Vagina (tissue), 2 donors: ENCODE results near the gene ZCCHC2. TPM values are rescaled to one million over a fixed set of nuclear protein-coding genes. Genes with fewer than 3 reads are reported as not detected.

Experiments used
- DNase-seq, 2 donors: peaks; one replicate each; pipeline ENCODE4 v3.0.0-alpha.2; 2017; ENCODE audit errors: extremely low spot score in 2 of 2
- H3K27ac ChIP-seq: fragments of 200-600 bp; sonication (generic); one replicate; pipeline ENCODE4 v1.5.1; 2019
- H3K27me3 ChIP-seq: fragments of 200-600 bp; sonication (generic); one replicate; pipeline ENCODE4 v1.5.1; 2019
- H3K36me3 ChIP-seq, 2 donors: fragments of 200-600 bp; sonication (generic); one replicate each; pipeline ENCODE4 v1.5.1; 2017 to 2019
- H3K4me1 ChIP-seq: fragments of 200-600 bp; sonication (generic); one replicate; pipeline ENCODE4 v1.5.1; 2019
- H3K4me3 ChIP-seq, 2 donors: fragments of 200-600 bp; sonication (generic); 1 replicate in 1 of 2; 2 replicates in 1 of 2; pipeline ENCODE4 v1.5.1; 2016 to 2019
- H3K9me3 ChIP-seq: fragments of 200-600 bp; sonication (generic); one replicate; pipeline ENCODE4 v1.5.1; 2019
- POLR2A ChIP-seq, 2 donors: fragments of 450-650 bp; IDR thresholded peaks; one replicate each; pipeline ENCODE4 v1.6.1; 2017; ENCODE audit warnings: antibody characterized with exemption in 2 of 2, mild to moderate bottlenecking in 2 of 2, moderate library complexity in 2 of 2
- POLR2AphosphoS5 ChIP-seq, 2 donors: sonication (generic); formaldehyde crosslinking; IDR thresholded peaks; one replicate each; pipeline ENCODE4 v1.9.0; 2017; ENCODE audit warnings: antibody characterized with exemption in 2 of 2, mild to moderate bottlenecking in 2 of 2, low read depth in 1 of 2; ENCODE audit not compliant: insufficient read depth in 1 of 2
- intact Hi-C: fragments of 100-400 bp; cut with DNase I; formaldehyde crosslinking; loops from one replicate; pipeline ENCODE4 v1.15.1; 2023
- total RNA-seq: library from RNA; depleted of rRNA; stranded (reverse); fragments of >200 nt; gene quantifications from one replicate; pipeline ENCODE4 v1.2.3, GENCODE V29; 2016
- TF ChIP-seq, protein P1 (sequence below), 3 experiments: fragments of 450-650 bp in 2 of 3; fragments of 200-600 bp in 1 of 3; sonication (generic) in 1 of 3; IDR thresholded peaks; one replicate each; pipeline ENCODE4 v1.5.1; 2017 to 2019; ENCODE audit warnings: antibody characterized with exemption in 3 of 3, mild to moderate bottlenecking in 2 of 3, moderate library complexity in 2 of 3

The ZCCHC2 gene
- total RNA-seq, 1 donor from 2014 or later = 30.4 TPM

GRCh38 chr18:62571648-62572047 lies 48.8 kb downstream of the ZCCHC2 start:
- DNase-seq = no peak
- Histone ChIP-seq H3K36me3 (peaks cover 0 to 46% of the 10 kb centered on the region in 2 donors), H3K4me3 (no peak overlapping the region), H3K4me1 (no peaks in the 10 kb centered on the region), H3K9me3 (no peaks in the 10 kb centered on the region), H3K27ac (no peak overlapping the region), H3K27me3 (no peaks in the 10 kb centered on the region)
- TF ChIP-seq POLR2A (IDR thresholded peaks at IDR 0.05) (no peak), POLR2AphosphoS5 (IDR thresholded peaks at IDR 0.05; ENCODE audit: insufficient read depth in 1 of 2, low read depth in 1 of 2) (no peak)
- TF ChIP-seq, protein P1, sequence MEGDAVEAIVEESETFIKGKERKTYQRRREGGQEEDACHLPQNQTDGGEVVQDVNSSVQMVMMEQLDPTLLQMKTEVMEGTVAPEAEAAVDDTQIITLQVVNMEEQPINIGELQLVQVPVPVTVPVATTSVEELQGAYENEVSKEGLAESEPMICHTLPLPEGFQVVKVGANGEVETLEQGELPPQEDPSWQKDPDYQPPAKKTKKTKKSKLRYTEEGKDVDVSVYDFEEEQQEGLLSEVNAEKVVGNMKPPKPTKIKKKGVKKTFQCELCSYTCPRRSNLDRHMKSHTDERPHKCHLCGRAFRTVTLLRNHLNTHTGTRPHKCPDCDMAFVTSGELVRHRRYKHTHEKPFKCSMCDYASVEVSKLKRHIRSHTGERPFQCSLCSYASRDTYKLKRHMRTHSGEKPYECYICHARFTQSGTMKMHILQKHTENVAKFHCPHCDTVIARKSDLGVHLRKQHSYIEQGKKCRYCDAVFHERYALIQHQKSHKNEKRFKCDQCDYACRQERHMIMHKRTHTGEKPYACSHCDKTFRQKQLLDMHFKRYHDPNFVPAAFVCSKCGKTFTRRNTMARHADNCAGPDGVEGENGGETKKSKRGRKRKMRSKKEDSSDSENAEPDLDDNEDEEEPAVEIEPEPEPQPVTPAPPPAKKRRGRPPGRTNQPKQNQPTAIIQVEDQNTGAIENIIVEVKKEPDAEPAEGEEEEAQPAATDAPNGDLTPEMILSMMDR (IDR thresholded peaks at IDR 0.05) = no peak
- intact Hi-C loops = no loop called here

DNA sequence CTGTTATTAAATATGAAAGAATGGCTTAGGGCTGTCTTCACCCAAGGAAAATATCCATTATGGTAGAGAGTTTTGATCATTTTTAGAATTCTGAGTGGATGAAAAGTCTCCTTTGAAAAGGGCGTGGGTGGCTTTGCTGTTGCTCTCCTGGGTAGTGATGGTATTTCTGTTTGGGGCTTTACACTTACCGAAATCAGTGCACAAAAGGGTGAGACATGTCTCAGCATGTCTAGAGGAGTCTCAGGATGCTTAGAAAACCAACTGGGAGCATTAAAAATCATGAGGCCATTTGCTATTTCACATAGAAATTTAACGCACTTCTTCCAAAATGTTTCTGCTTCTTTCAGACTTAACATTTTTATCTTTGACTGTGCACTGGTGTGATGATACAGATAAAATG lies 49.6 kb downstream of the ZCCHC2 start:
- intact Hi-C loops = no loop called here
- H3K36me3 ChIP-seq = peaks cover 0 to 46% of the 10 kb centered on the region in 2 donors

GRCh38 chr18:62574776-62575175 lies 52.0 kb downstream of the ZCCHC2 start:
- Histone ChIP-seq H3K27me3 (no peaks in the 10 kb centered on the region), H3K4me1 (no peaks in the 10 kb centered on the region), H3K27ac (no peak overlapping the region), H3K36me3 (peaks cover 0 to 46% of the 10 kb centered on the region in 2 donors), H3K4me3 (no peak overlapping the region), H3K9me3 (no peaks in the 10 kb centered on the region)
- DNase-seq = no peak
- TF ChIP-seq, protein P1 (IDR thresholded peaks at IDR 0.05) = no peak
- TF ChIP-seq POLR2AphosphoS5 (IDR thresholded peaks at IDR 0.05; ENCODE audit: insufficient read depth in 1 of 2, low read depth in 1 of 2) = no peak
- TF ChIP-seq POLR2A (IDR thresholded peaks at IDR 0.05) = no peak
- intact Hi-C loops = no loop called here

More for the DNA sequence above, 49.6 kb downstream of the ZCCHC2 start:
- Histone ChIP-seq H3K27me3 (no peaks in the 10 kb centered on the region), H3K9me3 (no peaks in the 10 kb centered on the region), H3K4me3 (no peak overlapping the region), H3K27ac (no peak overlapping the region), H3K4me1 (no peaks in the 10 kb centered on the region)
- no peak for TF ChIP-seq POLR2AphosphoS5 (IDR thresholded peaks at IDR 0.05; ENCODE audit: insufficient read depth in 1 of 2, low read depth in 1 of 2)
- TF ChIP-seq POLR2A (IDR thresholded peaks at IDR 0.05) = no peak
- TF ChIP-seq, protein P1 (IDR thresholded peaks at IDR 0.05) = no peak
- DNase-seq = no peak

DNA sequence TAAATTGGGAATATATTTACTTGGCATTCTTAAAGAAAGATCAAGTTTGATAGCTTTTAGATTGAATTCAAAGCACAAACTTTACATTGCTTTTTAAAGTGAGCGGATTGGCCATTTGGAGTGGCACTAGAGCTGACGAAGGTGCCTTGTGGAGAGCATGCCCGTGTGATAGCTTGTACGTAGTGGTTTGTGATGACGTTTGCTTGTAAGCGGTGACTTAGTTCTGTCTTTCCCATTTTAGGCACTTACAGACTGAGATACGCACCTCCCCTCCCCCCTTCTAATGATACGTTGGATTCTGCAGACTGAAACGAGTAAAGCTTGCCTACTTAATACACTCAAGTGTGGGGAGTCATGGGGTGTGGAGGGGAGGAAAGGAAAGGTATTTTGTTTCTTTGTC lies 53.4 kb downstream of the ZCCHC2 start:
- Histone ChIP-seq H3K4me3 (no peak overlapping the region), H3K36me3 (peaks cover 0 to 34% of the 10 kb centered on the region in 2 donors), H3K4me1 (no peaks in the 10 kb centered on the region), H3K9me3 (no peaks in the 10 kb centered on the region), H3K27me3 (no peaks in the 10 kb centered on the region), H3K27ac (no peak overlapping the region)
- intact Hi-C loops = no loop called here
- TF ChIP-seq, protein P1 (IDR thresholded peaks at IDR 0.05) = no peak
- no peak for TF ChIP-seq POLR2A (IDR thresholded peaks at IDR 0.05)
- no peak for TF ChIP-seq POLR2AphosphoS5 (IDR thresholded peaks at IDR 0.05; ENCODE audit: insufficient read depth in 1 of 2, low read depth in 1 of 2)
- no peak for DNase-seq

GRCh38 chr18:62576845-62577512 lies 54.2 kb downstream of the ZCCHC2 start:
- Histone ChIP-seq H3K27ac (no peak overlapping the region), H3K4me3 (no peak overlapping the region), H3K9me3 (no peaks in the 10 kb centered on the region), H3K4me1 (no peaks in the 10 kb centered on the region), H3K36me3 (peaks cover 0 to 27% of the 10 kb centered on the region in 2 donors), H3K27me3 (no peaks in the 10 kb centered on the region)
- intact Hi-C loops = no loop called here
- DNase-seq = no peak
- TF ChIP-seq, protein P1 (IDR thresholded peaks at IDR 0.05) = no peak
- TF ChIP-seq POLR2A (IDR thresholded peaks at IDR 0.05) (no peak), POLR2AphosphoS5 (IDR thresholded peaks at IDR 0.05; ENCODE audit: insufficient read depth in 1 of 2, low read depth in 1 of 2) (no peak)
